GM23248 (cell line): ENCODE measurements around the gene NEDD4L.

Source experiments
- EZH2 ChIP-seq: fragments of 200-600 bp; sonication (generic); IDR thresholded peaks from 2 replicates; pipeline ENCODE4 v1.6.1; 2018; ENCODE audit warnings: antibody characterized with exemption, mild to moderate bottlenecking; ENCODE audit not compliant: insufficient read depth, poor library complexity, severe bottlenecking
- EZH2phosphoT487 ChIP-seq: fragments of 200-600 bp; sonication (generic); IDR thresholded peaks from 2 replicates; pipeline ENCODE4 v1.6.1; 2018; ENCODE audit warnings: antibody characterized with exemption, moderate library complexity, mild to moderate bottlenecking, low read depth; ENCODE audit not compliant: insufficient read depth

DNA sequence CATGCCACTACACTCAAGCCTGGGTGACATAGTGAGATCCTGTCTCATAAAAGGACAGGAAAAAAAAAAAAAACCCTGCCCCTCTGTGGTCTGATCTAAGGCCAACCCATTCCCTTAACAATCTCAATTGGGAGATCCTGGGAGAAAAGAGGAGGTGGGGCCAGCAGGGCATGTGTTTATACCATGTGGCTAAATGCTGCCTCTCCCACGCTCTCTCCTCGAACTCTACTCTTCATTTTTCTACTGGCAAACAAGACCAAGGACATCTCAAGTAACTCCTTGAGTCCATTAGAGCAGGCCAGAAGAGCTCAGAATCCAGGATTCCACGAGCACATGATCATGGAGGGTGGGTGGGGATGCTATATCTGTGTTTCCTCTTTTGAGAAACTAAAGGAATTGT lies 16.7 kb upstream of the NEDD4L start:
- TF ChIP-seq EZH2 (no peak), EZH2phosphoT487 (no peak)
